H9 (cell line): ENCODE results near the gene ACAP1. TPM values are rescaled to one million over a fixed set of nuclear protein-coding genes. Genes with fewer than 3 reads are reported as not detected.

Experiments used
- DNase-seq: peaks from one replicate; pipeline ENCODE4 v3.0.0-alpha.2; 2017
- H2AFZ ChIP-seq: one replicate; pipeline ENCODE4 v1.6.1; 2013; ENCODE audit warnings: mild to moderate bottlenecking, low read length, control low read depth, moderate library complexity
- H2AK5ac ChIP-seq: 2 replicates; pipeline ENCODE4 v1.6.1; 2013; ENCODE audit warnings: low read length, control low read depth, mixed read lengths; ENCODE audit not compliant: insufficient read length
- H2BK120ac ChIP-seq: one replicate; pipeline ENCODE4 v1.6.1; 2013; ENCODE audit warnings: low read depth, mild to moderate bottlenecking, low read length, control low read depth, inconsistent platforms; ENCODE audit not compliant: poor library complexity, severe bottlenecking
- H2BK12ac ChIP-seq: 2 replicates; pipeline ENCODE4 v1.6.1; 2013; ENCODE audit warnings: low read length, control low read depth, mixed read lengths, low read depth; ENCODE audit not compliant: insufficient read length
- H2BK15ac ChIP-seq: 2 replicates; pipeline ENCODE4 v1.6.1; 2013; ENCODE audit warnings: low read depth, low read length, control low read depth
- H2BK20ac ChIP-seq: one replicate; pipeline ENCODE4 v1.6.1; 2013; ENCODE audit warnings: low read depth, mild to moderate bottlenecking, low read length, control low read depth, inconsistent platforms; ENCODE audit not compliant: poor library complexity, severe bottlenecking
- H2BK5ac ChIP-seq: 2 replicates; pipeline ENCODE4 v1.6.1; 2013; ENCODE audit warnings: low read length, control low read depth, mixed read lengths; ENCODE audit not compliant: insufficient read length
- H3K14ac ChIP-seq: 2 replicates; pipeline ENCODE4 v1.6.1; 2013; ENCODE audit warnings: low read length, control low read depth; ENCODE audit not compliant: insufficient read depth
- H3K18ac ChIP-seq: 2 replicates; pipeline ENCODE4 v1.6.1; 2013; ENCODE audit warnings: low read depth, mild to moderate bottlenecking, mixed read lengths, low read length, control low read depth; ENCODE audit not compliant: insufficient read length
- H3K23ac ChIP-seq: 2 replicates; pipeline ENCODE4 v1.6.1; 2013; ENCODE audit warnings: low read length, control low read depth, mixed read lengths, low read depth; ENCODE audit not compliant: insufficient read length
- H3K23me2 ChIP-seq: 2 replicates; pipeline ENCODE4 v1.6.1; 2013; ENCODE audit warnings: low read depth, mild to moderate bottlenecking, mixed read lengths, low read length, control low read depth; ENCODE audit not compliant: insufficient read length, poor library complexity, severe bottlenecking
- H3K27ac ChIP-seq: 2 replicates; pipeline ENCODE4 v1.5.1; 2013; ENCODE audit warnings: low read length, control low read depth, mixed read lengths, low read depth; ENCODE audit not compliant: insufficient read length
- H3K27me3 ChIP-seq: 2 replicates; pipeline ENCODE4 v1.6.1; 2013; ENCODE audit warnings: low read length, control low read depth, inconsistent platforms; ENCODE audit not compliant: insufficient read depth
- H3K4ac ChIP-seq: 2 replicates; pipeline ENCODE4 v1.6.1; 2013; ENCODE audit warnings: low read depth, mild to moderate bottlenecking, control low read depth, inconsistent platforms, low read length, moderate library complexity
- H3K4me1 ChIP-seq: 2 replicates; pipeline ENCODE4 v1.6.1; 2013; ENCODE audit warnings: low read length, control low read depth, inconsistent platforms; ENCODE audit not compliant: insufficient read depth
- H3K4me2 ChIP-seq: 2 replicates; pipeline ENCODE4 v1.6.1; 2013; ENCODE audit warnings: low read length, control low read depth, mixed read lengths; ENCODE audit not compliant: insufficient read length, insufficient read depth
- H3K56ac ChIP-seq: 2 replicates; pipeline ENCODE4 v1.6.1; 2013; ENCODE audit warnings: low read depth, mild to moderate bottlenecking, mixed read lengths, low read length, control low read depth; ENCODE audit not compliant: insufficient read length
- H3K79me1 ChIP-seq: 2 replicates; pipeline ENCODE4 v1.6.1; 2013; ENCODE audit warnings: low read depth, mild to moderate bottlenecking, moderate library complexity, low read length, control low read depth, inconsistent platforms; ENCODE audit not compliant: insufficient read depth, poor library complexity, severe bottlenecking
- H3K79me2 ChIP-seq: 2 replicates; pipeline ENCODE4 v1.6.1; 2013; ENCODE audit warnings: low read length, control low read depth, inconsistent platforms; ENCODE audit not compliant: insufficient read depth
- H3K9ac ChIP-seq: 2 replicates; pipeline ENCODE4 v1.6.1; 2013; ENCODE audit warnings: low read length, control low read depth, mixed read lengths; ENCODE audit not compliant: insufficient read length; ENCODE audit errors: extremely low read depth
- H3K9me3 ChIP-seq: one replicate; pipeline ENCODE4 v1.6.1; 2013; ENCODE audit warnings: low read depth, low read length, inconsistent platforms; ENCODE audit not compliant: control insufficient read depth
- H3T11ph ChIP-seq: one replicate; pipeline ENCODE4 v1.6.1; 2013; ENCODE audit warnings: mild to moderate bottlenecking, low read length, control low read depth, inconsistent platforms
- H4K20me1 ChIP-seq: one replicate; pipeline ENCODE4 v1.6.1; 2013; ENCODE audit not compliant: control insufficient read depth, insufficient read length, insufficient read depth
- H4K5ac ChIP-seq: 2 replicates; pipeline ENCODE4 v1.6.1; 2013; ENCODE audit warnings: low read depth, mild to moderate bottlenecking, mixed read lengths, low read length, control low read depth; ENCODE audit not compliant: insufficient read length
- H4K8ac ChIP-seq: replicated peaks from 2 replicates; pipeline ENCODE4 v1.6.1; 2013; ENCODE audit warnings: low read length, control low read depth, mixed read lengths, low read depth; ENCODE audit not compliant: insufficient read length
- H4K91ac ChIP-seq: 2 replicates; pipeline ENCODE4 v1.6.1; 2013; ENCODE audit warnings: low read depth, mild to moderate bottlenecking, moderate library complexity, mixed read lengths, low read length, control low read depth; ENCODE audit not compliant: insufficient read length
- H3K27ac Mint-ChIP-seq, 3 experiments: 2 replicates in 2 of 3; 3 replicates in 1 of 3; pipeline ENCODE4 v1.8.0; 2020 to 2021; ENCODE audit warnings: mixed read lengths in 3 of 3, mild to moderate bottlenecking in 1 of 3, moderate library complexity in 1 of 3
- H3K27me3 Mint-ChIP-seq: 2 replicates; pipeline ENCODE4 v1.8.0; 2021; ENCODE audit warnings: low read depth, mild to moderate bottlenecking, moderate library complexity, mixed read lengths
- H3K36me3 Mint-ChIP-seq, 3 experiments: 2 replicates in 2 of 3; 3 replicates in 1 of 3; pipeline ENCODE4 v1.8.0; 2020 to 2021; ENCODE audit warnings: low read depth in 3 of 3, mixed read lengths in 3 of 3; ENCODE audit not compliant: insufficient read depth in 1 of 3
- H3K4me1 Mint-ChIP-seq, 2 experiments: 2 replicates each; pipeline ENCODE4 v1.8.0; 2020; ENCODE audit warnings: mixed read lengths in 2 of 2
- H3K4me3 Mint-ChIP-seq, 2 experiments: 2 replicates in 1 of 2; 3 replicates in 1 of 2; pipeline ENCODE4 v1.8.0; 2020 to 2021; ENCODE audit warnings: mild to moderate bottlenecking in 2 of 2, mixed read lengths in 2 of 2, moderate library complexity in 1 of 2
- H3K9me3 Mint-ChIP-seq, 2 experiments: 2 replicates in 1 of 2; 3 replicates in 1 of 2; pipeline ENCODE4 v1.8.0; 2020; ENCODE audit warnings: mild to moderate bottlenecking in 2 of 2, mixed read lengths in 2 of 2, moderate library complexity in 1 of 2
- CTCF ChIP-seq: fragments of 200-600 bp; sonication (generic); conservative IDR thresholded peaks from 3 replicates; pipeline ENCODE4 v1.8.0; 2021; ENCODE audit warnings: antibody characterized with exemption, mild to moderate bottlenecking
- WGBS: extraction: QIAGEN DNeasy Blood & Tissue Kit; methylation state at CpG from one replicate; pipeline ENCODE4 v1.1.7; 2013; ENCODE audit warnings: missing lambda C conversion rate, low lambda C conversion rate, mixed read lengths; ENCODE audit not compliant: insufficient read length; ENCODE audit errors: extremely low coverage; 5-methylcytosine and 5-hydroxymethylcytosine counted together
- total RNA-seq: library from RNA; stranded (reverse); gene quantifications from 2 replicates; pipeline ENCODE4 v1.2.1, GENCODE V29; 2021

Gene ACAP1
- total RNA-seq, 1 experiment from 2014 or later = 18.2 TPM

- Mint-ChIP-seq H3K4me1 (peaks cover 21 to 25% of the 10 kb centered on the region in 2 experiments), H3K27me3 (peaks cover 44% of the 10 kb centered on the region), H3K9me3 (peaks cover 5 to 7% of the 10 kb centered on the region in 2 experiments), H3K27ac (no peak overlapping the region), H3K36me3 (peaks cover 7 to 32% (median 30%) of the 10 kb centered on the region in 3 experiments; a peak in 6 of 7 replicates), H3K4me3 (peak overlapping the region; percentile 54 to 63; a peak in 4 of 5 replicates)
- H2AK5ac ChIP-seq = no peak overlapping the region
- no peak overlapping the region for H3K4ac ChIP-seq
- H3K14ac ChIP-seq = 0 out of 2 replicates have a peak overlapping the region, but pooled peaks have one; percentile 22
- no peak overlapping the region for H2BK15ac ChIP-seq
- no peak overlapping the region for H2AFZ ChIP-seq
- no peak overlapping the region for H2BK20ac ChIP-seq
- no peak overlapping the region for H3K56ac ChIP-seq
- no peaks in the 10 kb centered on the region for H4K20me1 ChIP-seq
- no peak overlapping the region for H3K23ac ChIP-seq
- H3K18ac ChIP-seq = no peak overlapping the region
- H3T11ph ChIP-seq = no peak overlapping the region
- WGBS = no CpG with 5 or more reads among the region's 65 CpGs
- H3K27me3 ChIP-seq = peaks cover 11% of the 10 kb centered on the region; the same call in 1 of the 2 replicates
- no peak overlapping the region for H2BK5ac ChIP-seq
- peak overlapping the region; percentile 57 for H3K4me2 ChIP-seq
- no peak for TF ChIP-seq CTCF
- H4K91ac ChIP-seq = no peak overlapping the region
- no peaks in the 10 kb centered on the region for H3K9me3 ChIP-seq
- no peaks in the 10 kb centered on the region for H3K79me1 ChIP-seq
- no peak overlapping the region for H3K27ac ChIP-seq
- H2BK12ac ChIP-seq = no peak overlapping the region
- no peak overlapping the region for H3K9ac ChIP-seq
- no peak overlapping the region for H2BK120ac ChIP-seq
- peak; percentile 93 for DNase-seq
- peaks cover 17% of the 10 kb centered on the region for H3K23me2 ChIP-seq
- no peaks in the 10 kb centered on the region for H3K4me1 ChIP-seq
- H4K8ac ChIP-seq = no peak overlapping the region
- H4K5ac ChIP-seq = no peak overlapping the region
- no peaks in the 10 kb centered on the region for H3K79me2 ChIP-seq
These were observed 47.6 kb downstream of the ACAP1 start for GRCh38 chr17:7383742-7384488.
